Lung microvascular endothelial cell (primary cell): ENCODE results near the gene SUFU. TPM values are rescaled to one million over a fixed set of nuclear protein-coding genes. Genes with fewer than 3 reads are reported as not detected.
A peak's percentile ranks its signal among the peaks of the same experiment; 100 is the strongest.

Experiments used
- DNase-seq, 2 donors: peaks; one replicate each; pipeline versions ENCODE4 v3.0.0 to v3.0.0-alpha.2; 2010; ENCODE audit warnings: low read depth in 2 of 2
- total RNA-seq: library from RNA; depleted of rRNA; stranded (reverse); fragments of >200 nt; gene quantifications from 2 replicates; pipeline ENCODE4 v1.2.1, GENCODE V29; 2014

The SUFU gene
- total RNA-seq, 1 donor from 2014 or later = 3.0 TPM

- DNase-seq = no peak
Measured at GRCh38 chr10:102549549-102549948, 45.8 kb downstream of the SUFU start.

GRCh38 chr10:102550636-102551210, 47.0 kb downstream of the SUFU start:
- DNase-seq = no peak

- no peak for DNase-seq
Measured at GRCh38 chr10:102552533-102552932, 48.8 kb downstream of the SUFU start.

GRCh38 chr10:102553771-102554170, 50.0 kb downstream of the SUFU start:
- no peak for DNase-seq

- no peak for DNase-seq
Measured at GRCh38 chr10:102554531-102554930, 50.8 kb downstream of the SUFU start.

- peak in 1 of 2 donors; percentile 42 for DNase-seq
Measured at GRCh38 chr10:102555781-102556328, 52.1 kb downstream of the SUFU start.

- no peak for DNase-seq
Measured at GRCh38 chr10:102557569-102557968, 53.8 kb downstream of the SUFU start.

GRCh38 chr10:102559764-102560163, 56.0 kb downstream of the SUFU start:
- DNase-seq = no peak

- no peak for DNase-seq
Measured at GRCh38 chr10:102564209-102564834, 60.5 kb downstream of the SUFU start.

- DNase-seq = no peak
Measured at GRCh38 chr10:102565793-102566192, 62.0 kb downstream of the SUFU start.

- no peak for DNase-seq
Measured at GRCh38 chr10:102578782-102579181, 75.0 kb downstream of the SUFU start.

- DNase-seq = peak in 1 of 2 donors; percentile 41
Measured at GRCh38 chr10:102579328-102579727, 75.6 kb downstream of the SUFU start.

GRCh38 chr10:102580230-102580629, 76.5 kb downstream of the SUFU start:
- DNase-seq = peak in 1 of 2 donors; percentile 67

- DNase-seq = no peak
Measured at GRCh38 chr10:102581401-102581800, 77.6 kb downstream of the SUFU start.

GRCh38 chr10:102581981-102582580, 78.3 kb downstream of the SUFU start:
- no peak for DNase-seq

GRCh38 chr10:102583435-102584417, 80.0 kb downstream of the SUFU start:
- peak; percentile 92 to 95 for DNase-seq

- no peak for DNase-seq
Measured at GRCh38 chr10:102585026-102585425, 81.3 kb downstream of the SUFU start.

GRCh38 chr10:102586858-102587257, 83.1 kb downstream of the SUFU start:
- no peak for DNase-seq

GRCh38 chr10:102588875-102589274, 85.1 kb downstream of the SUFU start:
- no peak for DNase-seq

GRCh38 chr10:102593074-102593803, 89.5 kb downstream of the SUFU start:
- DNase-seq = peak in 1 of 2 donors; percentile 39

GRCh38 chr10:102593804-102594079, 90.0 kb downstream of the SUFU start:
- no peak for DNase-seq
